T-helper 17 cell (primary cell): Measurements from ENCODE around the gene PTPRG. TPM values are rescaled to one million over a fixed set of nuclear protein-coding genes. Genes with fewer than 3 reads are reported as not detected.

Experiments
- ATAC-seq: fragments of 150-1000 bp; cut with Tn5 transposase; 2 replicates; pipeline ENCODE4 v1.10.0; 2021; ENCODE audit warnings: mild to moderate bottlenecking, moderate library complexity
- DNase-seq, 3 donors: peaks; one replicate each; pipeline versions ENCODE4 v3.0.0 to v3.0.0-alpha.2; 2020 to 2021
- H3K9me3 ChIP-seq: one replicate; pipeline ENCODE4 v1.7.0; 2013; ENCODE audit warnings: low read length, mild to moderate bottlenecking; ENCODE audit not compliant: control insufficient read depth, poor library complexity, severe bottlenecking
- H3K27ac Mint-ChIP-seq: one replicate; pipeline ENCODE4 v1.8.0; 2022; ENCODE audit warnings: mild to moderate bottlenecking, moderate library complexity, mixed read lengths
- H3K27me3 Mint-ChIP-seq: one replicate; pipeline ENCODE4 v1.8.0; 2022; ENCODE audit warnings: mixed read lengths
- H3K36me3 Mint-ChIP-seq: one replicate; pipeline ENCODE4 v1.8.0; 2022; ENCODE audit warnings: low read depth, mixed read lengths
- H3K4me1 Mint-ChIP-seq: one replicate; pipeline ENCODE4 v1.8.0; 2022; ENCODE audit warnings: mild to moderate bottlenecking, mixed read lengths
- H3K4me3 Mint-ChIP-seq: one replicate; pipeline ENCODE4 v1.8.0; 2022; ENCODE audit warnings: mild to moderate bottlenecking, moderate library complexity, mixed read lengths
- total RNA-seq, 4 donors: library from RNA in 2 of 4; stranded (reverse) in 2 of 4; gene quantifications; one replicate each; pipeline ENCODE4 v1.2.3 and lab custom pipeline; 2022 to 2026

The PTPRG gene
- total RNA-seq, 2 donors from 2014 or later = 0.02 TPM; not detected in 1

GRCh38 chr3:62109534-62109933, 548.2 kb downstream of the PTPRG start:
- H3K27ac Mint-ChIP-seq = no peak overlapping the region

GRCh38 chr3:62110443-62111225, 549.3 kb downstream of the PTPRG start:
- ATAC-seq = no peak
- H3K4me3 Mint-ChIP-seq = no peak overlapping the region
- H3K36me3 Mint-ChIP-seq = no peaks in the 10 kb centered on the region
- no peaks in the 10 kb centered on the region for H3K27me3 Mint-ChIP-seq
- no peak for DNase-seq
- no peak overlapping the region for H3K27ac Mint-ChIP-seq
- H3K9me3 ChIP-seq = no peaks in the 10 kb centered on the region
- no peaks in the 10 kb centered on the region for H3K4me1 Mint-ChIP-seq

More at GRCh38 chr3:62109534-62109933, 548.2 kb downstream of the PTPRG start:
- ATAC-seq (no peak), DNase-seq (no peak)
- H3K9me3 ChIP-seq = no peaks in the 10 kb centered on the region
- Mint-ChIP-seq H3K36me3 (no peaks in the 10 kb centered on the region), H3K4me3 (no peak overlapping the region), H3K4me1 (no peaks in the 10 kb centered on the region), H3K27me3 (no peaks in the 10 kb centered on the region)

- no peaks in the 10 kb centered on the region for H3K9me3 ChIP-seq
- H3K4me1 Mint-ChIP-seq = no peaks in the 10 kb centered on the region
- H3K27ac Mint-ChIP-seq = no peak overlapping the region
- no peaks in the 10 kb centered on the region for H3K27me3 Mint-ChIP-seq
- H3K36me3 Mint-ChIP-seq = no peaks in the 10 kb centered on the region
- no peak for DNase-seq
- no peak for ATAC-seq
- H3K4me3 Mint-ChIP-seq = no peak overlapping the region
These were observed 551.7 kb downstream of the PTPRG start for GRCh38 chr3:62113092-62113491.

- no peak for ATAC-seq
- H3K36me3 Mint-ChIP-seq = no peaks in the 10 kb centered on the region
- no peaks in the 10 kb centered on the region for H3K27me3 Mint-ChIP-seq
- no peak overlapping the region for H3K4me3 Mint-ChIP-seq
- H3K4me1 Mint-ChIP-seq = no peaks in the 10 kb centered on the region
- no peak for DNase-seq
- H3K9me3 ChIP-seq = no peaks in the 10 kb centered on the region
- no peak overlapping the region for H3K27ac Mint-ChIP-seq
These were observed 553.4 kb downstream of the PTPRG start for GRCh38 chr3:62114763-62115162.

GRCh38 chr3:62117903-62118548, 556.7 kb downstream of the PTPRG start:
- Mint-ChIP-seq H3K4me1 (no peaks in the 10 kb centered on the region), H3K4me3 (no peak overlapping the region), H3K36me3 (peaks cover 2% of the 10 kb centered on the region)

GRCh38 chr3:62119139-62119538, 557.8 kb downstream of the PTPRG start:
- no peak overlapping the region for H3K27ac Mint-ChIP-seq
- H3K4me3 Mint-ChIP-seq = no peak overlapping the region
- DNase-seq = no peak
- ATAC-seq = no peak
- peaks cover 2% of the 10 kb centered on the region for H3K36me3 Mint-ChIP-seq
- no peaks in the 10 kb centered on the region for H3K27me3 Mint-ChIP-seq
- H3K9me3 ChIP-seq = no peaks in the 10 kb centered on the region
- H3K4me1 Mint-ChIP-seq = no peaks in the 10 kb centered on the region

More at GRCh38 chr3:62117903-62118548, 556.7 kb downstream of the PTPRG start:
- no peaks in the 10 kb centered on the region for H3K27me3 Mint-ChIP-seq
- DNase-seq (no peak), ATAC-seq (no peak)
- H3K9me3 ChIP-seq = no peaks in the 10 kb centered on the region
- no peak overlapping the region for H3K27ac Mint-ChIP-seq

GRCh38 chr3:62122819-62123218, 561.4 kb downstream of the PTPRG start:
- no peaks in the 10 kb centered on the region for H3K9me3 ChIP-seq
- peaks cover 2% of the 10 kb centered on the region for H3K36me3 Mint-ChIP-seq
- ATAC-seq = no peak
- H3K27ac Mint-ChIP-seq = no peak overlapping the region
- H3K4me1 Mint-ChIP-seq = no peaks in the 10 kb centered on the region
- no peak overlapping the region for H3K4me3 Mint-ChIP-seq
- no peaks in the 10 kb centered on the region for H3K27me3 Mint-ChIP-seq
- DNase-seq = no peak

- Mint-ChIP-seq H3K36me3 (no peaks in the 10 kb centered on the region), H3K27me3 (no peaks in the 10 kb centered on the region), H3K4me3 (no peak overlapping the region), H3K27ac (no peak overlapping the region), H3K4me1 (no peaks in the 10 kb centered on the region)
- no peak for DNase-seq
- no peak for ATAC-seq
- H3K9me3 ChIP-seq = no peaks in the 10 kb centered on the region
These were observed 564.0 kb downstream of the PTPRG start for GRCh38 chr3:62125380-62125779.

- Mint-ChIP-seq H3K4me3 (no peak overlapping the region), H3K4me1 (no peaks in the 10 kb centered on the region), H3K27ac (no peak overlapping the region), H3K27me3 (no peaks in the 10 kb centered on the region), H3K36me3 (no peaks in the 10 kb centered on the region)
- H3K9me3 ChIP-seq = no peaks in the 10 kb centered on the region
- no peak for ATAC-seq
- DNase-seq = no peak
These were observed 565.7 kb downstream of the PTPRG start for GRCh38 chr3:62127116-62127515.

- H3K27ac Mint-ChIP-seq = no peak overlapping the region
- DNase-seq (no peak), ATAC-seq (no peak)
- H3K9me3 ChIP-seq = no peaks in the 10 kb centered on the region
- H3K36me3 Mint-ChIP-seq = no peaks in the 10 kb centered on the region
- no peaks in the 10 kb centered on the region for H3K4me1 Mint-ChIP-seq
- H3K4me3 Mint-ChIP-seq = no peak overlapping the region
- no peaks in the 10 kb centered on the region for H3K27me3 Mint-ChIP-seq
These were observed 566.7 kb downstream of the PTPRG start for GRCh38 chr3:62128051-62128450.

- DNase-seq = no peak
- H3K9me3 ChIP-seq = no peaks in the 10 kb centered on the region
- Mint-ChIP-seq H3K36me3 (no peaks in the 10 kb centered on the region), H3K27me3 (no peaks in the 10 kb centered on the region), H3K27ac (no peak overlapping the region), H3K4me3 (no peak overlapping the region), H3K4me1 (no peaks in the 10 kb centered on the region)
- no peak for ATAC-seq
These were observed 567.3 kb downstream of the PTPRG start for GRCh38 chr3:62128681-62129080.

- no peak for ATAC-seq
- no peak for DNase-seq
These were observed 569.7 kb downstream of the PTPRG start for GRCh38 chr3:62131050-62131449.

GRCh38 chr3:62131620-62132019, 570.2 kb downstream of the PTPRG start:
- Mint-ChIP-seq H3K4me3 (no peak overlapping the region), H3K36me3 (no peaks in the 10 kb centered on the region), H3K27ac (no peak overlapping the region), H3K4me1 (no peaks in the 10 kb centered on the region), H3K27me3 (peaks cover 7% of the 10 kb centered on the region)
- H3K9me3 ChIP-seq = no peaks in the 10 kb centered on the region
- DNase-seq (no peak), ATAC-seq (no peak)

More at GRCh38 chr3:62131050-62131449, 569.7 kb downstream of the PTPRG start:
- Mint-ChIP-seq H3K36me3 (no peaks in the 10 kb centered on the region), H3K27ac (no peak overlapping the region), H3K27me3 (peaks cover 7% of the 10 kb centered on the region), H3K4me1 (no peaks in the 10 kb centered on the region), H3K4me3 (no peak overlapping the region)
- no peaks in the 10 kb centered on the region for H3K9me3 ChIP-seq
